ENCODE results near the gene MGMT.

MGMT gene

DNA sequence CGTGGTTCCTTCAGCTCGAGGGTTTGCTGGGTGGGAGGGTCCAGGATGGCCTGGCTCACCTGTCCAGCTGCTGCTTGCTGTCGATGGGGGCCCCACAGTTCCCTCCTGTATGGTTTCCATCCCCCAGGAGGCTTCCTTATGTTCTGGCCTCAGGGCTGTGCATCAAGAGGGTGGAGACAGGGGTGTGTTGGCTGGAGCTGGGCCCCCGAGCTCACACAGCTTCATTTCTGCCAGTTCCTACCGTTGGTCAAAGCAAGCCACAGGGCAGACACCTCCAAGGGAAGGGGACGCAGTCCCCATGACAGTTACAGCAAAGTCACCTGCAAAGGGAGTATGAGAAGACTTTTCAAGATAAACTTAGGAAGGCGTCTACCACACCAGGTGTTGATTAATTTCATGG lies 340.2 kb downstream of the MGMT start:
- no peak for DNase-seq (ENCODE audit: low spot score)

GRCh38 chr10:129808092-129808983 lies 341.3 kb downstream of the MGMT start:
- DNase-seq (ENCODE audit: low spot score), result no peak

DNA sequence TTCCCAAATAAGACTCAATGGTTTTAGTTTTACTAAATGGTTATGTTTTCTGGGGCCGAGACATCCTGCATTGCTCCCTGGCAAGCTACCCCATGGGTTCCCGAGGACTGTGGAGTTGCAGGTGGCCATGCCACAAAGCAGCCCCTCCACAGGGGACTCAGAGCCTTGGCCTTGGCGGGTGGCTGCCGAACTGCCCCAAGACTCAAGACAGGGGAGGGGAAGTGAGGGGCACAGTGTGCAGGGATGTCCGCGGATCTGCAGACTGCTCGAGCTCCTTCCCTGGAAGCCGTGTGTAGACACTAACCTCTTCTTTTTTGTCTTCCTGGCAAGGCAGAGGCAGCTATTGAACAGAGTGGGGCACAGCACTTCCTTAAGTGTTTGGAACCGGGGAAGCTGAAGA lies 342.4 kb downstream of the MGMT start:
- DNase-seq (ENCODE audit: low spot score), result no peak

DNA sequence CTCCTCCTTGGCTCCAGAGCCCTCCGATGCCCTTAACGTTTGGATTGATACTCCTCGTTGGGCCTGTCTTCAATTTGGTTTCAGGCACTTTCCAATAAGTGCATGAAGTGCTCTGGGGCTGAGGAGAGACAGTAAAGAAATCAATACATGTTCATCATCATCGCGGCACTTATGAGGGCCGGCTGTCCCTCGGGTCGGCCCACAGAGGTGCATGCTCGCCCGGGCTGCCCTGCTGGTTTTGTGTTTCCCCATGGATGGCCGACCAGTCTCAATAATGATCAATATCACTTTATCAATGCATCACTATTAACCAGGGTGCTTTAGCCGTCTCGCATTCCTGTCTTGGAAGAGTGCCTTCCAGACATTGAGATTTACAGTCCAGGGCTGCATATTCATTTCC lies 342.8 kb downstream of the MGMT start:
- DNase-seq (ENCODE audit: low spot score), result no peak

- DNase-seq (ENCODE audit: low spot score), result no peak
Observed at GRCh38 chr10:129811208-129811607, 344.2 kb downstream of the MGMT start.

DNA sequence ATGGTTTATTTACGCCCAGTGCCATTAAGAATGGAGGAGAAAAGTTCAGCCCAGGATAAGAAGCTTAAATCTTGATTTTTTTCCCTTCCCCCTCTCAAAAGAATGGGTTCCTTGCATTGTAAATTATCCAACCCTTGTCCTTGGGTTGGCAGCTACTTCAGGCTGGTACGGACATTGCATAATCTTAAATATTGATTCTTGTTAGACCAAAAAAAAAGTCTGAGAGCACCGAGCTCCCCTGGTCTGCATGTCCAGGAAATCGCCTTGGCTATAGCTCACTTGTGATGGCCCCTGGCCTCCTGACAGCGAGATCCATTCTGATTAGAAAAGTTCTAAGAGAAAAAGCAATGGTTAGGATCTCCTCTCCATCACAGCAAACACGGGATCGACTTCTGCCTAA lies 345.4 kb downstream of the MGMT start:
- no peak for DNase-seq (ENCODE audit: low spot score)

GRCh38 chr10:129814681-129815646 lies 347.9 kb downstream of the MGMT start:
- DNase-seq (ENCODE audit: low spot score), result no peak

DNA sequence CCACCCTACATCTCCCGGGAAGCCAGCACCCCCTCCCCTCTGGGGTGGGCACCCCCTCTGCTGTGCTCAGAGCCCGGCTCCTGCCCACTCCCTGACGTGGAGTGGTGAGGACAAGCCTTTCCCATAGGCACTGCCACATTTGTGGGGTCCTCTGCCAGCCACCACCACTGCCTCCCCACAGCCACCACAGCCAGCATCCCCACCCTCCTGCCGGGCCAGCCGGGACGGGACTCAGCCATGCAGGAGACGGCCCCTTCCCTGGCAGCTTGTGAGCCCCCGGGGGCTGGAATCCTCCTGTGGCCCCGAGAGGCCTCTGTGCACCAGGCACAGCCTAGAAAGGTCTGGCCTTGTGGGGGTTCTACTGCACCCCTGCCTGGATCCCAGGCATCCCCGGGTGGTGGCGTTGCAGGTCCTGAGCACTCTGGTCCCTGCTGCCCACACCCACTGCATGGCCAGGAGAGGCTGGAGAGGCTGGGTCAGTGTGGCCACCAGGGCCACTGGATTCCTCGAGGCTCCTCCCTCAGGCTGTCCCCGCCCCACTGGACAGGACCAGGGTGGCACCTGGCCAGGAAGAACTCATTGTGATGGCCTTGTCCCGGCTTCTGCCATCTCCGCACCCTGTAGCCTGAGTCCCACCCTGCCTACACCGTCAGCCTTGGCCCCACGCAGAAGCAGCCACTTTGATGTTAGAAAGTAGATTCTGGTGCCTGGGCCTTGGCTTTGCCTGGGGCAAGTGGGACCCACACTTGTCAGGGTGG lies 349.0 kb downstream of the MGMT start:
- DNase-seq (ENCODE audit: low spot score), result no peak

- DNase-seq (ENCODE audit: low spot score), result no peak
Observed at GRCh38 chr10:129816656-129817045, 349.6 kb downstream of the MGMT start.
